Endothelial cell of umbilical vein (primary cell): ENCODE measurements around the gene FAM53A. TPM values are rescaled to one million over a fixed set of nuclear protein-coding genes. Genes with fewer than 3 reads are reported as not detected.

Experiments used
- BruUV-seq: library from RNA; stranded (reverse); fragments of 400-500 nt; replicated peaks from 2 replicates; lab custom pipeline; 2021; lab: Mats Ljungman, UMichigan
- CTCF ChIA-PET: fragments of 300-600, 350-600 bp; sonication (Branson Sonifier 250); formaldehyde crosslinking; loops from one replicate; lab custom pipeline; 2021; ENCODE audit warnings: antibody characterized with exemption, inconsistent platforms; lab: Charles Lee
- POLR2A ChIA-PET: fragments of 300-600, 350-600 bp; sonication (Branson Sonifier 250); formaldehyde crosslinking; loops from one replicate; lab custom pipeline; 2021; ENCODE audit warnings: antibody characterized with exemption, inconsistent platforms; lab: Charles Lee
- DNase-seq: peaks from one replicate; pipeline ENCODE4 v3.0.0-alpha.2; 2011; ENCODE audit warnings: low read depth, low spot score
- FAIRE-seq: peaks from 2 replicates; lab custom pipeline; 2011; peaks lifted over from hg19 to GRCh38; lab: Jason Lieb, UNC
- H2AFZ ChIP-seq: 2 replicates; pipeline ENCODE4 v1.6.0; 2012; ENCODE audit warnings: low read depth, low read length, control low read depth, inconsistent platforms
- H3K27ac ChIP-seq: 2 replicates; pipeline ENCODE4 v1.5.1; 2011; ENCODE audit warnings: low read depth, mild to moderate bottlenecking, control low read depth, low read length, moderate library complexity; ENCODE audit not compliant: insufficient read depth
- H3K27me3 ChIP-seq, 2 experiments: 2 replicates each; pipeline versions ENCODE4 v1.6.0 to v1.6.1; 2011; ENCODE audit warnings: low read length in 2 of 2, mixed read lengths in 1 of 2; ENCODE audit not compliant: control insufficient read depth in 2 of 2, insufficient read depth in 2 of 2
- H3K36me3 ChIP-seq, 2 experiments: 2 replicates in 1 of 2; 3 replicates in 1 of 2; pipeline ENCODE4 v1.5.1; 2011; ENCODE audit warnings: low read length in 2 of 2, mild to moderate bottlenecking in 1 of 2, moderate library complexity in 1 of 2; ENCODE audit not compliant: control insufficient read depth in 2 of 2, insufficient read depth in 2 of 2; ENCODE audit errors: extremely low read depth in 1 of 2
- H3K4me1 ChIP-seq: 3 replicates; pipeline ENCODE4 v1.5.1; 2011; ENCODE audit warnings: mild to moderate bottlenecking, low read length; ENCODE audit not compliant: control insufficient read depth, insufficient read depth; ENCODE audit errors: extremely low read depth
- H3K4me2 ChIP-seq: 2 replicates; pipeline ENCODE4 v1.6.1; 2011; ENCODE audit warnings: low read length, control low read depth, mixed read lengths; ENCODE audit not compliant: insufficient read depth
- H3K4me3 ChIP-seq, 3 experiments: fragments of 200-600 bp in 1 of 3; sonication (generic), shearing (Covaris generic) in 1 of 3; replicated peaks in 1 of 3; 2 replicates each; pipeline ENCODE4 v1.5.1; 2011 to 2016; ENCODE audit warnings: control low read depth in 3 of 3, low read length in 3 of 3, mild to moderate bottlenecking in 2 of 3, inconsistent platforms in 1 of 3, low read depth in 1 of 3, moderate library complexity in 1 of 3; ENCODE audit not compliant: insufficient read depth in 1 of 3
- H3K79me2 ChIP-seq: 2 replicates; pipeline ENCODE4 v1.6.0; 2012; ENCODE audit warnings: low read length, inconsistent platforms; ENCODE audit not compliant: control insufficient read depth, insufficient read depth
- H3K9ac ChIP-seq: replicated peaks from 2 replicates; pipeline ENCODE3; 2011; ENCODE audit warnings: low read length, control low read depth; ENCODE audit not compliant: insufficient read depth; ENCODE audit errors: extremely low read depth
- H3K9me1 ChIP-seq: replicated peaks from 3 replicates; pipeline ENCODE4 v1.6.0; 2011; ENCODE audit warnings: mild to moderate bottlenecking, low read length; ENCODE audit not compliant: control insufficient read depth, insufficient read depth; ENCODE audit errors: extremely low read depth
- H3K9me3 ChIP-seq: replicated peaks from 2 replicates; pipeline ENCODE4 v1.5.1; 2012; ENCODE audit warnings: low read length, inconsistent platforms; ENCODE audit not compliant: control insufficient read depth, insufficient read depth
- H4K20me1 ChIP-seq: replicated peaks from 2 replicates; pipeline ENCODE3; 2011; ENCODE audit warnings: mild to moderate bottlenecking, low read length; ENCODE audit not compliant: control insufficient read depth, insufficient read depth; ENCODE audit errors: extremely low read depth
- CTCF ChIP-seq, 2 donors: IDR thresholded peaks; 1 replicate in 1 of 2; 2 replicates in 1 of 2; pipeline ENCODE4 v1.5.1; 2011; ENCODE audit warnings: low read length in 2 of 2, mild to moderate bottlenecking in 2 of 2, moderate library complexity in 2 of 2, control low read depth in 1 of 2, inconsistent platforms in 1 of 2, low read depth in 1 of 2; ENCODE audit not compliant: insufficient read depth in 1 of 2; ENCODE audit errors: extremely low read depth in 1 of 2
- EZH2 ChIP-seq: IDR thresholded peaks from 2 replicates; pipeline ENCODE4 v1.6.1; 2012; ENCODE audit warnings: borderline replicate concordance, low read depth, mild to moderate bottlenecking, moderate library complexity, low read length, inconsistent platforms; ENCODE audit not compliant: severe bottlenecking
- FOS ChIP-seq: IDR thresholded peaks from 2 replicates; pipeline ENCODE4 v1.6.1; 2011; ENCODE audit warnings: mild to moderate bottlenecking, low read length, moderate library complexity, borderline replicate concordance; ENCODE audit not compliant: insufficient read depth
- GATA2 ChIP-seq: IDR thresholded peaks from 2 replicates; pipeline ENCODE4 v1.7.0; 2011; ENCODE audit warnings: low read depth, mild to moderate bottlenecking, moderate library complexity, mixed read lengths, low read length; ENCODE audit not compliant: insufficient read length, insufficient read depth
- JUN ChIP-seq: IDR thresholded peaks from 2 replicates; pipeline ENCODE4 v1.6.1; 2011; ENCODE audit warnings: borderline replicate concordance, low read depth; ENCODE audit not compliant: insufficient read length, insufficient read depth
- MAX ChIP-seq: IDR thresholded peaks from 2 replicates; pipeline ENCODE4 v1.6.1; 2011; ENCODE audit not compliant: insufficient read depth, insufficient read length
- MYC ChIP-seq: IDR thresholded peaks from one replicate; pipeline ENCODE4 v1.6.1; 2011; ENCODE audit warnings: mild to moderate bottlenecking, low read depth, low read length
- POLR2A ChIP-seq: IDR thresholded peaks from 2 replicates; pipeline ENCODE4 v1.6.1; 2012; ENCODE audit warnings: low read depth, mild to moderate bottlenecking, control low read depth, low read length
- POLR2AphosphoS5 ChIP-seq: IDR thresholded peaks from 2 replicates; pipeline ENCODE4 v1.6.1; 2012; ENCODE audit warnings: low read depth, mild to moderate bottlenecking, control low read depth, low read length, moderate library complexity; ENCODE audit not compliant: insufficient read depth
- dilution Hi-C: fragments of 300-500 bp; cut with MboI; formaldehyde crosslinking; loops from one replicate; pipeline ENCODE4 v1.15.0; 2019; ENCODE audit warnings: low sequenced_read_pairs; ENCODE audit not compliant: extremely low pct_ligation_motif_present
- intact Hi-C: fragments of 100-400 bp; cut with micrococcal nuclease; formaldehyde crosslinking; loops from one replicate; pipeline ENCODE4 v1.10.0; 2022
- polyA plus RNA-seq, 4 experiments: library from polyadenylated mRNA; depleted of rRNA in 3 of 4; stranded (reverse) in 3 of 4; unstranded in 1 of 4; fragments of >200 nt; gene quantifications; 2 replicates each; pipeline versions ENCODE4 v1.2.1 to v1.2.3, GENCODE V29; 2011 to 2012; ENCODE audit warnings: missing spikeins in 1 of 4
- total RNA-seq: library from RNA; stranded (reverse); gene quantifications from 2 replicates; pipeline ENCODE4 v1.2.3, GENCODE V29; 2021

The FAM53A gene
- total and polyA plus RNA-seq, 2 donors (not counting 3 experiments of a cell fraction or from before 2014, with no cell fraction given) = 1.3 to 1.7 TPM

- POLR2A ChIA-PET = no interaction called here
Measured at GRCh38 chr4:1629699-1630083, 54.4 kb downstream of the FAM53A start.

More at GRCh38 chr4:1629699-1630083, 54.4 kb downstream of the FAM53A start:
- no peak for FAIRE-seq
- no peaks in the 10 kb centered on the region for H3K79me2 ChIP-seq
- no peak overlapping the region for H3K4me2 ChIP-seq
- no peaks in the 10 kb centered on the region for H3K9me1 ChIP-seq
- CTCF ChIA-PET = interaction anchor here (0.7 to 2.2 kb wide), 12 partner anchors 8 to 283 kb away, joined by 3 to 53 read pairs (median 6); partner anchors contain the start of gene UVSSA
- H4K20me1 ChIP-seq = no peaks in the 10 kb centered on the region
- intact Hi-C loops = loop anchor here (1.0 kb wide), 2 partner anchors 273 to 462 kb away; no protein-coding TSS in a partner anchor
- H2AFZ ChIP-seq = no peak overlapping the region
- no peaks in the 10 kb centered on the region for H3K9me3 ChIP-seq
- H3K4me3 ChIP-seq = no peak overlapping the region
- dilution Hi-C loops = no loop called here
- H3K9ac ChIP-seq = no peak overlapping the region
- no TSS peak for BruUV-seq
- TF ChIP-seq CTCF (IDR thresholded peaks at IDR 0.05; ENCODE audit: extremely low read depth in 1 of 2, insufficient read depth in 1 of 2, low read depth in 1 of 2, low read length in 2 of 2) (no peak), POLR2AphosphoS5 (no peak), FOS (no peak), EZH2 (no peak), JUN (no peak), POLR2A (no peak), MAX (no peak), GATA2 (no peak), MYC (no peak)
- DNase-seq = no peak
- H3K27ac ChIP-seq = no peak overlapping the region
- no peaks in the 10 kb centered on the region for H3K36me3 ChIP-seq
- no peaks in the 10 kb centered on the region for H3K4me1 ChIP-seq
- H3K27me3 ChIP-seq = no peaks in the 10 kb centered on the region
